ENCODE measurements around the gene FIS1.

Gene FIS1

DNA sequence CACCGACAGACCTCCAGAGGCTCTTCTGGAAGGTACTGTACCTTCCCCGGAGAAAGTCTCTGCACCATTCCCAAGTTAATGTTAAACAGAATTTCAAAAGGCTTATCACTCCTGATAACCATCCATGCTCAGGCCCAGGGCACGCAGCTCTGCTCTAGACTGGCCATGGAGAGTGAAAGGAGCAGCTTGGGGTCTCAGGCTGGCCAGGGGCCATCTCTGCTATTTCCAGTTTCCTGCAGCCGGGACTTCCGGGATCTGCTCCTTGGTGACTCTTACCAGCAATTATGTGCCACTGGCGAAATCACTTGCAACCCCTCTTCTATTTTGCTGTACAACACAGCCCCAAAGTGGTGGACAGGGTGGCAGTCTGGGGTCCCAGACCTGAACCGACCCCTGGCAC, 13.2 kb downstream of the FIS1 start:
- Histone ChIP-seq H3K27ac (no peak overlapping the region), H4K20me1 (ENCODE audit: insufficient read depth) (no peaks in the 10 kb centered on the region), H3K36me3 (ENCODE audit: insufficient read depth) (no peaks in the 10 kb centered on the region), H3K79me2 (ENCODE audit: insufficient read depth, low read depth) (no peaks in the 10 kb centered on the region), H2AFZ (ENCODE audit: low read depth) (no peak overlapping the region), H3K4me1 (ENCODE audit: low read depth, poor library complexity, severe bottlenecking) (no peaks in the 10 kb centered on the region), H3K9ac (no peak overlapping the region), H3K27me3 (ENCODE audit: insufficient read depth, low read depth) (no peaks in the 10 kb centered on the region), H3K4me2 (no peak overlapping the region), H3K4me3 (IDR thresholded peaks at IDR 0.05; ENCODE audit: insufficient read depth, low read depth, low read length) (no peak overlapping the region)
- TF ChIP-seq, protein P1, sequence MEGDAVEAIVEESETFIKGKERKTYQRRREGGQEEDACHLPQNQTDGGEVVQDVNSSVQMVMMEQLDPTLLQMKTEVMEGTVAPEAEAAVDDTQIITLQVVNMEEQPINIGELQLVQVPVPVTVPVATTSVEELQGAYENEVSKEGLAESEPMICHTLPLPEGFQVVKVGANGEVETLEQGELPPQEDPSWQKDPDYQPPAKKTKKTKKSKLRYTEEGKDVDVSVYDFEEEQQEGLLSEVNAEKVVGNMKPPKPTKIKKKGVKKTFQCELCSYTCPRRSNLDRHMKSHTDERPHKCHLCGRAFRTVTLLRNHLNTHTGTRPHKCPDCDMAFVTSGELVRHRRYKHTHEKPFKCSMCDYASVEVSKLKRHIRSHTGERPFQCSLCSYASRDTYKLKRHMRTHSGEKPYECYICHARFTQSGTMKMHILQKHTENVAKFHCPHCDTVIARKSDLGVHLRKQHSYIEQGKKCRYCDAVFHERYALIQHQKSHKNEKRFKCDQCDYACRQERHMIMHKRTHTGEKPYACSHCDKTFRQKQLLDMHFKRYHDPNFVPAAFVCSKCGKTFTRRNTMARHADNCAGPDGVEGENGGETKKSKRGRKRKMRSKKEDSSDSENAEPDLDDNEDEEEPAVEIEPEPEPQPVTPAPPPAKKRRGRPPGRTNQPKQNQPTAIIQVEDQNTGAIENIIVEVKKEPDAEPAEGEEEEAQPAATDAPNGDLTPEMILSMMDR (conservative IDR thresholded peaks at IDR 0.05; ENCODE audit: low read depth, low read length) = no peak

DNA sequence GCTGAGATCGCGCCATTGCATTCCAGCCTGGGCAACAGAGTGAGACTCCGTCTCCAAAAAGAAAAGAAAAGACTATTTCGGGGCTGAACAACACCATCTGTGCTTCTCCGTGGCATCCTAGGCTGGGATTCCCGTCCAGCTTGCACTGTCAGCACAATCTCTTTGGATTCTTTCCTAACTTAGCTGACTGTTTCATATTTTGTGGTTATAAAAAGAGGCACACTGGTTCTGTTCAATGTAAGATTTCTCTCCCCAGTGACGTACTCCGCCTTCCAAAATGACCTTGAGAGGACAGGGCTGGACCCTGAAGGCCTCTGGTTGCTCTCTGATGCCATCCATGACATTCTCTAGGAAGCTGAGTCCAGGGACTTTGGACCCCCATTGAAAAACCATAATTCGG, 18.2 kb downstream of the FIS1 start:
- no peak overlapping the region for H2AFZ ChIP-seq (ENCODE audit: low read depth)
- no peaks in the 10 kb centered on the region; the same call in 1 of the 2 replicates for H3K79me2 ChIP-seq (ENCODE audit: insufficient read depth, low read depth)
- H3K27me3 ChIP-seq (ENCODE audit: insufficient read depth, low read depth) = no peaks in the 10 kb centered on the region
- no peak overlapping the region for H3K4me2 ChIP-seq
- TF ChIP-seq, protein P1 (conservative IDR thresholded peaks at IDR 0.05; ENCODE audit: low read depth, low read length) = no peak
- no peak overlapping the region for H3K4me3 ChIP-seq (IDR thresholded peaks at IDR 0.05; ENCODE audit: insufficient read depth, low read depth, low read length)
- H3K27ac ChIP-seq = no peak overlapping the region
- H3K4me1 ChIP-seq (ENCODE audit: low read depth, poor library complexity, severe bottlenecking) = no peaks in the 10 kb centered on the region
- no peaks in the 10 kb centered on the region for H4K20me1 ChIP-seq (ENCODE audit: insufficient read depth)
- H3K36me3 ChIP-seq (ENCODE audit: insufficient read depth) = no peaks in the 10 kb centered on the region
- no peak overlapping the region for H3K9ac ChIP-seq

DNA sequence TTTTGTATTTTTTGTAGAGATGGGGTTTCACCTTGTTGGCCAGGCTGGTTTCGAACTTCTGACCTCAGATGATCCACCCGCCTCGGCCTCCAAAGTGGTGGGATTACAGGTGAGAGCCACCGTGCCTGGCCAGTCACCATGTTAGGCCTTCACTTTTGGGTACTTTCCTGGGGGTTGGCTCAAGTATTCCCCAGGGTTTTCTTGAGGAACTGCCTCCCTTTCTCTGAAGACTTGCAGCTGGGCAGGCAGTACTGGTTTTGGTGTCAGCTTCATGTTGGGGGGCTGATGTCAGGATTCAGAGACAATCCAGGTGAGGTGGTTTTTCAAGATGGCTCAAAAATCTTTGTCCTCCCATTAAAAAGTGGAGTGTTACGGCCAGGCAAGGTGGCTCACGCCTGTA, 19.2 kb downstream of the FIS1 start:
- Histone ChIP-seq H3K9ac (no peak overlapping the region), H3K27me3 (ENCODE audit: insufficient read depth, low read depth) (no peaks in the 10 kb centered on the region), H4K20me1 (ENCODE audit: insufficient read depth) (no peaks in the 10 kb centered on the region), H3K4me1 (ENCODE audit: low read depth, poor library complexity, severe bottlenecking) (no peaks in the 10 kb centered on the region), H3K4me2 (no peak overlapping the region), H3K4me3 (IDR thresholded peaks at IDR 0.05; ENCODE audit: insufficient read depth, low read depth, low read length) (no peak overlapping the region), H3K27ac (no peak overlapping the region), H3K36me3 (ENCODE audit: insufficient read depth) (no peaks in the 10 kb centered on the region), H3K79me2 (ENCODE audit: insufficient read depth, low read depth) (peaks cover 3% of the 10 kb centered on the region; the same call in 1 of the 2 replicates), H2AFZ (ENCODE audit: low read depth) (no peak overlapping the region)
- TF ChIP-seq, protein P1 (conservative IDR thresholded peaks at IDR 0.05; ENCODE audit: low read depth, low read length) = no peak

DNA sequence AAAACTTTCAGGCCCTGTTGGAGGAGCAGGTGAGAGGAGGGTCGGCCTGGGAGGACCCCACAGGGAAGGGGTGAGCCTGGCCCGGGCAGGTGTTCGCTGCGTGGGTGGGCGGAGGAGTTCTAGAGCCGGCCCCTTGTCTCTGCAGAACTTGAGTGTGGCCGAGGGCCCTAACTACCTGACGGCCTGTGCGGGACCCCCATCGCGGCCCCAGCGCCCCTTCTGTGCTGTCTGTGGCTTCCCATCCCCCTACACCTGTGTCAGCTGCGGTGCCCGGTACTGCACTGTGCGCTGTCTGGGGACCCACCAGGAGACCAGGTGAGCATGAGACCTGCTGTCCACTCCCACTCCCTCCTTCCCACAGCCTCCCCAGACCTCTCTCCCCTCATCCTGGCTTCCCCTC, 21.4 kb downstream of the FIS1 start:
- no peaks in the 10 kb centered on the region for H3K36me3 ChIP-seq (ENCODE audit: insufficient read depth)
- H3K4me2 ChIP-seq = no peak overlapping the region
- H2AFZ ChIP-seq (ENCODE audit: low read depth) = no peak overlapping the region
- H3K4me3 ChIP-seq (IDR thresholded peaks at IDR 0.05; ENCODE audit: insufficient read depth, low read depth, low read length) = no peak overlapping the region
- no peaks in the 10 kb centered on the region for H4K20me1 ChIP-seq (ENCODE audit: insufficient read depth)
- H3K4me1 ChIP-seq (ENCODE audit: low read depth, poor library complexity, severe bottlenecking) = no peaks in the 10 kb centered on the region
- TF ChIP-seq, protein P1 (conservative IDR thresholded peaks at IDR 0.05; ENCODE audit: low read depth, low read length) = no peak
- H3K27me3 ChIP-seq (ENCODE audit: insufficient read depth, low read depth) = no peaks in the 10 kb centered on the region
- peaks cover 9% of the 10 kb centered on the region; the same call in 1 of the 2 replicates for H3K79me2 ChIP-seq (ENCODE audit: insufficient read depth, low read depth)
- H3K27ac ChIP-seq = no peak overlapping the region
- no peak overlapping the region for H3K9ac ChIP-seq
